Peyer's patch (tissue), 4 donors: Measurements from ENCODE around the gene DPF3. TPM values are rescaled to one million over a fixed set of nuclear protein-coding genes. Genes with fewer than 3 reads are reported as not detected.

Experiments used
- DNase-seq, 3 donors: peaks; one replicate each; pipeline ENCODE4 v3.0.0-alpha.2; 2017 to 2019
- H3K27ac ChIP-seq, 4 donors: fragments of 200-600 bp; sonication (generic); one replicate each; pipeline ENCODE4 v1.5.1; 2016 to 2019
- H3K27me3 ChIP-seq, 2 donors: fragments of 200-600 bp; sonication (generic); one replicate each; pipeline ENCODE4 v1.5.1; 2019
- H3K36me3 ChIP-seq, 3 donors: fragments of 200-600 bp; sonication (generic); one replicate each; pipeline ENCODE4 v1.5.1; 2016 to 2019
- H3K4me1 ChIP-seq, 4 donors: fragments of 200-600 bp; sonication (generic); one replicate each; pipeline ENCODE4 v1.5.1; 2016 to 2019
- H3K4me3 ChIP-seq, 4 donors: fragments of 200-600 bp; sonication (generic); 1 replicate in 3 of 4; 2 replicates in 1 of 4; pipeline ENCODE4 v1.5.1; 2016 to 2019; ENCODE audit warnings: mild to moderate bottlenecking in 1 of 4
- H3K9me3 ChIP-seq, 4 donors: fragments of 200-600 bp; sonication (generic); one replicate each; pipeline ENCODE4 v1.5.1; 2016 to 2019; ENCODE audit warnings: mild to moderate bottlenecking in 1 of 4
- CTCF ChIP-seq, 6 experiments: fragments of 450-650 bp in 4 of 6; fragments of 200-600 bp in 2 of 6; sonication (generic) in 1 of 6; IDR thresholded peaks; one replicate each; pipeline ENCODE4 v1.5.1; 2017 to 2019; ENCODE audit warnings: antibody characterized with exemption in 6 of 6, mild to moderate bottlenecking in 3 of 6, moderate library complexity in 1 of 6
- POLR2A ChIP-seq, 2 donors: fragments of 450-650 bp; IDR thresholded peaks; one replicate each; pipeline ENCODE4 v1.5.1; 2017; ENCODE audit warnings: antibody characterized with exemption in 2 of 2, mild to moderate bottlenecking in 2 of 2, moderate library complexity in 2 of 2
- total RNA-seq, 4 donors: library from RNA; depleted of rRNA; stranded (reverse); fragments of >200 nt; gene quantifications; one replicate each; pipeline ENCODE4 v1.1.0, GENCODE V29; 2016

Gene DPF3
- total RNA-seq, 4 donors from 2014 or later, result 10.7 to 25.6 (median 17.9) TPM

GRCh38 chr14:72644038-72644437, 249.9 kb downstream of the DPF3 start:
- Histone ChIP-seq H3K27ac (no peak overlapping the region), H3K9me3 (no peaks in the 10 kb centered on the region), H3K4me3 (no peak overlapping the region), H3K4me1 (no peaks in the 10 kb centered on the region), H3K36me3 (no peaks in the 10 kb centered on the region), H3K27me3 (no peaks in the 10 kb centered on the region)
- TF ChIP-seq POLR2A (IDR thresholded peaks at IDR 0.05) (no peak), CTCF (IDR thresholded peaks at IDR 0.05) (no peak)
- DNase-seq, result no peak

- Histone ChIP-seq H3K36me3 (no peaks in the 10 kb centered on the region), H3K27me3 (no peaks in the 10 kb centered on the region), H3K4me3 (no peak overlapping the region), H3K4me1 (no peaks in the 10 kb centered on the region), H3K9me3 (no peaks in the 10 kb centered on the region), H3K27ac (no peak overlapping the region)
- DNase-seq, result no peak
- TF ChIP-seq CTCF (IDR thresholded peaks at IDR 0.05) (no peak), POLR2A (IDR thresholded peaks at IDR 0.05) (no peak)
These were observed 250.5 kb downstream of the DPF3 start for GRCh38 chr14:72643317-72643801.

GRCh38 chr14:72640911-72641485, 252.9 kb downstream of the DPF3 start:
- no peak for DNase-seq

GRCh38 chr14:72638021-72638420, 255.9 kb downstream of the DPF3 start:
- Histone ChIP-seq H3K4me3 (no peak overlapping the region), H3K27ac (no peak overlapping the region), H3K27me3 (no peaks in the 10 kb centered on the region), H3K36me3 (no peaks in the 10 kb centered on the region), H3K4me1 (no peaks in the 10 kb centered on the region), H3K9me3 (no peaks in the 10 kb centered on the region)
- TF ChIP-seq POLR2A (IDR thresholded peaks at IDR 0.05) (no peak), CTCF (IDR thresholded peaks at IDR 0.05) (no peak)
- no peak for DNase-seq

More at GRCh38 chr14:72640911-72641485, 252.9 kb downstream of the DPF3 start:
- H3K27me3 ChIP-seq, result no peaks in the 10 kb centered on the region
- no peak overlapping the region for H3K27ac ChIP-seq
- TF ChIP-seq CTCF (IDR thresholded peaks at IDR 0.05) (no peak), POLR2A (IDR thresholded peaks at IDR 0.05) (no peak)
- no peaks in the 10 kb centered on the region for H3K36me3 ChIP-seq
- no peaks in the 10 kb centered on the region for H3K9me3 ChIP-seq
- no peaks in the 10 kb centered on the region for H3K4me1 ChIP-seq
- no peak overlapping the region for H3K4me3 ChIP-seq

GRCh38 chr14:72636871-72637270, 257.0 kb downstream of the DPF3 start:
- H3K27me3 ChIP-seq, result no peaks in the 10 kb centered on the region
- no peaks in the 10 kb centered on the region for H3K9me3 ChIP-seq
- H3K4me3 ChIP-seq, result no peak overlapping the region
- DNase-seq, result no peak
- TF ChIP-seq CTCF (IDR thresholded peaks at IDR 0.05), result no peak
- no peak for TF ChIP-seq POLR2A (IDR thresholded peaks at IDR 0.05)
- no peak overlapping the region for H3K27ac ChIP-seq
- H3K36me3 ChIP-seq, result no peaks in the 10 kb centered on the region
- no peaks in the 10 kb centered on the region for H3K4me1 ChIP-seq

- no peak for DNase-seq
- H3K27me3 ChIP-seq, result no peaks in the 10 kb centered on the region
- no peak overlapping the region for H3K4me3 ChIP-seq
- H3K9me3 ChIP-seq, result no peaks in the 10 kb centered on the region
- TF ChIP-seq CTCF (IDR thresholded peaks at IDR 0.05) (no peak), POLR2A (IDR thresholded peaks at IDR 0.05) (no peak)
- H3K36me3 ChIP-seq, result no peaks in the 10 kb centered on the region
- H3K27ac ChIP-seq, result no peak overlapping the region
- no peaks in the 10 kb centered on the region for H3K4me1 ChIP-seq
These were observed 257.8 kb downstream of the DPF3 start for GRCh38 chr14:72636094-72636493.
